Erythroblast (primary cell): ENCODE results near the gene RSAD2.

ENCODE experiments used
- GATA1 ChIP-seq: IDR thresholded peaks from 2 replicates; pipeline ENCODE4 v1.6.1; 2011; ENCODE audit warnings: low read depth, mild to moderate bottlenecking, control low read depth, low read length, moderate library complexity
- POLR2A ChIP-seq: IDR thresholded peaks from 2 replicates; pipeline ENCODE4 v1.6.1; 2011; ENCODE audit warnings: mild to moderate bottlenecking, low read length

GRCh38 chr2:6924924-6925409 lies 47.4 kb downstream of the RSAD2 start:
- TF ChIP-seq POLR2A (no peak), GATA1 (no peak)
